Pancreas (tissue), 10 donors: ENCODE results near the gene TRPC6. TPM values are rescaled to one million over a fixed set of nuclear protein-coding genes. Genes with fewer than 3 reads are reported as not detected.

Experiments
- ATAC-seq, 4 donors: fragments of 200-7000 bp; cut with Tn5 transposase; one replicate each; pipeline versions ENCODE4 v1.8.0 to v1.9.1; 2020; ENCODE audit warnings: mild to moderate bottlenecking in 4 of 4, moderate library complexity in 4 of 4
- DNase-seq, 6 donors: peaks; one replicate each; pipeline ENCODE4 v3.0.0-alpha.2; 2020
- FAIRE-seq: peaks from 2 replicates; lab custom pipeline; 2012; peaks lifted over from hg19 to GRCh38; lab: Jason Lieb, UNC
- H3K27ac ChIP-seq, 4 donors: fragments of 200-600 bp; sonication (generic); 1 replicate in 3 of 4; 2 replicates in 1 of 4; pipeline versions ENCODE4 v1.5.0 to v1.8.0; 2020
- H3K27me3 ChIP-seq, 4 donors: fragments of 200-600 bp; one replicate each; pipeline ENCODE4 v1.8.0; 2021
- H3K36me3 ChIP-seq, 3 donors: fragments of 200-600 bp; sonication (generic) in 1 of 3; one replicate each; pipeline versions ENCODE4 v1.5.0 to v1.8.0; 2020 to 2021
- H3K4me1 ChIP-seq, 3 donors: fragments of 200-600 bp; one replicate each; pipeline ENCODE4 v1.8.0; 2021
- H3K4me3 ChIP-seq, 4 donors: fragments of 200-600 bp; sonication (generic) in 2 of 4; one replicate each; pipeline versions ENCODE4 v1.5.0 to v1.8.0; 2020 to 2021
- H3K9me3 ChIP-seq, 4 donors: fragments of 200-600 bp; one replicate each; pipeline ENCODE4 v1.8.0; 2021
- CTCF ChIP-seq, 4 donors: fragments of 200-600 bp; sonication (generic) in 3 of 4; IDR thresholded peaks; one replicate each; pipeline versions ENCODE4 v1.5.0 to v1.8.0; 2021; ENCODE audit warnings: antibody characterized with exemption in 4 of 4
- WGBS, 2 donors: extraction: QIAGEN DNeasy Blood & Tissue Kit; methylation state at CpG; one replicate each; pipeline ENCODE4 v1.1.7; 2013; 5-methylcytosine and 5-hydroxymethylcytosine counted together
- intact Hi-C, 3 donors: fragments of 100-400 bp; cut with DNase I; formaldehyde crosslinking; loops; one replicate each; pipeline versions ENCODE4 v1.11.1 to v1.14.2; 2022
- polyA plus RNA-seq, 2 donors: library from polyadenylated mRNA; stranded (reverse); fragments of 200-250 nt; gene quantifications; one replicate each; pipeline ENCODE4 v1.2.3, GENCODE V29; 2013
- total RNA-seq, 6 donors: library from RNA; stranded (reverse); fragmentation: NEBNext Ultra II Directional in 4 of 6; extraction: Animal tissue kit (Norgen Biotek cat#: 25700) in 4 of 6; gene quantifications; one replicate each; pipeline versions ENCODE4 v1.2.1 to v1.2.4, GENCODE V29; 2021 to 2023
- donor health status: healthy with polysubstance abuse.
- donor health status: DM: no; HTN: no; CAD: no; lungs with moderate emphysema.
- donor health status: DM: no; HTN: no; CAD: no.
- donor health status: control.
- donor health status: control.
- donor health status: Bipolar disorder and iron deficiency.
- donor health status: DM: yes; HTN: yes; CAD: no.
- donor health status: DM: no; HTN: no; CAD: no.
- donor health status: DM: no; HTN: no; CAD: no.
- donor health status: DM: yes; HTN: yes; CAD: no.

Gene TRPC6
- total and polyA plus RNA-seq, 8 donors, result 0.09 to 1.5 (median 0.42) TPM

GRCh38 chr11:101508370-101508769, 75.4 kb downstream of the TRPC6 start:
- Histone ChIP-seq H3K27ac (no peak overlapping the region), H3K36me3 (no peaks in the 10 kb centered on the region), H3K9me3 (no peaks in the 10 kb centered on the region), H3K4me1 (no peaks in the 10 kb centered on the region), H3K27me3 (no peaks in the 10 kb centered on the region), H3K4me3 (no peak overlapping the region)
- FAIRE-seq, result no peak
- no peak for ATAC-seq
- no peak for DNase-seq
- intact Hi-C loops, result no loop called here
- WGBS, 2 donors, result 56 to 59% methylated on average over 2 of the region's 2 CpGs
- no peak for TF ChIP-seq CTCF (IDR thresholded peaks at IDR 0.05)

GRCh38 chr11:101498891-101499290, 84.9 kb downstream of the TRPC6 start:
- H3K4me3 ChIP-seq, result no peak overlapping the region
- H3K27ac ChIP-seq, result no peak overlapping the region
- WGBS, 2 donors, result 70 to 75% methylated on average over 1 of the region's 1 CpG
- no peak for TF ChIP-seq CTCF (IDR thresholded peaks at IDR 0.05)
- H3K36me3 ChIP-seq, result no peaks in the 10 kb centered on the region
- intact Hi-C loops, result no loop called here
- FAIRE-seq (no peak), ATAC-seq (no peak), DNase-seq (no peak)
- H3K4me1 ChIP-seq, result no peaks in the 10 kb centered on the region
- H3K9me3 ChIP-seq, result no peaks in the 10 kb centered on the region
- no peaks in the 10 kb centered on the region for H3K27me3 ChIP-seq

- Histone ChIP-seq H3K4me3 (no peak overlapping the region), H3K9me3 (no peaks in the 10 kb centered on the region), H3K36me3 (no peaks in the 10 kb centered on the region), H3K27me3 (no peaks in the 10 kb centered on the region), H3K27ac (no peak overlapping the region), H3K4me1 (no peaks in the 10 kb centered on the region)
- no peak for ATAC-seq
- no peak for FAIRE-seq
- intact Hi-C loops, result no loop called here
- no peak for TF ChIP-seq CTCF (IDR thresholded peaks at IDR 0.05)
- no peak for DNase-seq
- 32 to 38% methylated on average over 5 of the region's 5 CpGs for WGBS, 2 donors
Observed at GRCh38 chr11:101497291-101497690, 86.5 kb downstream of the TRPC6 start.

GRCh38 chr11:101487775-101488174, 96.0 kb downstream of the TRPC6 start:
- TF ChIP-seq CTCF (IDR thresholded peaks at IDR 0.05), result no peak
- Histone ChIP-seq H3K36me3 (no peaks in the 10 kb centered on the region), H3K4me1 (no peaks in the 10 kb centered on the region), H3K27me3 (no peaks in the 10 kb centered on the region), H3K27ac (no peak overlapping the region), H3K9me3 (no peaks in the 10 kb centered on the region), H3K4me3 (no peak overlapping the region)
- DNase-seq (no peak), ATAC-seq (no peak), FAIRE-seq (no peak)
- intact Hi-C loops, result no loop called here
- 43 to 76% methylated on average over 2 of the region's 2 CpGs for WGBS, 2 donors

- Histone ChIP-seq H3K4me1 (no peaks in the 10 kb centered on the region), H3K4me3 (no peak overlapping the region), H3K27ac (no peak overlapping the region), H3K9me3 (no peaks in the 10 kb centered on the region), H3K36me3 (no peaks in the 10 kb centered on the region), H3K27me3 (no peaks in the 10 kb centered on the region)
- 58 to 95% methylated on average over 4 of the region's 4 CpGs for WGBS, 2 donors
- intact Hi-C loops, result no loop called here
- no peak for TF ChIP-seq CTCF (IDR thresholded peaks at IDR 0.05)
- ATAC-seq, result no peak
- FAIRE-seq, result no peak
- no peak for DNase-seq
Observed at GRCh38 chr11:101482556-101483124, 101.2 kb downstream of the TRPC6 start.
